NCI-H1092 (cell line): ENCODE results near the gene CABP1.

ENCODE experiments used
- DNase-seq: peaks from one replicate; lab custom pipeline; 2025; lab: John Stamatoyannopoulos, UW

The CABP1 gene

DNA sequence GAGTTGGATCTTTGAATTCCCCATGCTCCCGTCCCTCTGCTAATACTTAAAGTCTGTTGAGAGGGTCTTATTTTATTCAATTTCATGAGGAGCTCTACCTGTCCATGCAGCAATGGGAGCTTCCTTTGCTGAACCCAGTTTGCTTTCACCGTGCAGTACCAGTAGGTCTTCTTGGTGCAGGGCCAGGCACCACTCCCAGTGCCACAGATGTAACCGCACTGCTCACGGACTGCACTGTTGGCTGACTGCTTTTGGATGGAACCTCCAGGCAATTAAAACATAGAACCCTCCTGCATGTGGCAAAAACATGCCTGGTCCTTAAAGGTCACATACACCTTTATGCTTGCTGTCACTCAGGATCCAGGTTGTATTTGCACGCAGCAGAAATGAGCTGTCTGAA is 9.3 kb upstream of the CABP1 start:
- DNase-seq, result no peak

DNA sequence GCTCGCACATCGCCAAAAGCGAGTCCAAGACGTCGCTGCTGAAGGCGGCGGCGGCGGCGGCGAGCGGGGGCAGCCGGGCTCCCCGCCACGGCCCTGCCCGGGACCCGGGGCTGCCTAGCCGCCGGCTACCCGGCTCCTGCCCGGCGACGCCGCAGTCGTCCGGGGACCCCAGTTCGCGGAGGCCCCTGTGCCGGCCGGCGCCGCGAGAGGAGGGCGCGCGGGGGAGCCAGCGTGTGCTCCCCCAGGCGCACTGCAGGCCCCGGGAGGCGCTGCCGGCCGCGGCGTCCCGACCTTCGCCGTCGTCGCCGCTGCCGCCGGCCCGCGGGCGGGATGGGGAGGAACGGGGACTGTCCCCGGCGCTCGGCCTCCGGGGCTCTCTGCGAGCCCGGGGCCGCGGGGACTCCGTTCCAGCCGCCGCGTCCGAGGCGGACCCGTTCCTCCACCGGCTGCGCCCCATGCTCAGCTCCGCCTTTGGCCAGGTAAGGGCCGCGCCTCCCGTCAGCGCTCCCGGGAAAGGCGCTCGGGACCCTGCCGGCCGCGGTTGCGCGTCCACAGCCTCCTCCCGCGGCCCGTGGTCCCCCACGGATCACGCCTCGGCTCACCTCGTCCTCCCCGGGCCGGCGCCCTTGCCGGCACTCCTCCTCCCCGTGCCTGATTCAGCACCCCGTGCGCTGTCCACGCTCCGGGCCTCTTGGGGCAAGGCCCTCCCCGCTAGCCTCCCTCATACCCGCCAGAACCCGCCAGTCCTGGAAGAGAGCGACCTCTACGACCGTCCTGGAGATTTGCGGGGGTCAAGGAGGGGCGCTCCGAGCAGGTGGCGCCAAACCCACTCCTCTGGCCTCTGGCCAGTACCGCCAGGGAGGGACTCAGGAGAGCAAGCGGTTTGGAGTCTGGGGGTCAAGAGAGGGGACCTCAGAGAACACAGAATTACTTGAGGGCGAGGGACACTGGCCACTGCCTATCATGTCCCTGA is 721 bp downstream of the CABP1 start:
- DNase-seq, result no peak

GRCh38 chr12:120642121-120642520 is 1.7 kb downstream of the CABP1 start:
- no peak for DNase-seq

GRCh38 chr12:120642826-120643225 is 2.4 kb downstream of the CABP1 start:
- no peak for DNase-seq

GRCh38 chr12:120643574-120643973 is 3.1 kb downstream of the CABP1 start:
- no peak for DNase-seq

DNA sequence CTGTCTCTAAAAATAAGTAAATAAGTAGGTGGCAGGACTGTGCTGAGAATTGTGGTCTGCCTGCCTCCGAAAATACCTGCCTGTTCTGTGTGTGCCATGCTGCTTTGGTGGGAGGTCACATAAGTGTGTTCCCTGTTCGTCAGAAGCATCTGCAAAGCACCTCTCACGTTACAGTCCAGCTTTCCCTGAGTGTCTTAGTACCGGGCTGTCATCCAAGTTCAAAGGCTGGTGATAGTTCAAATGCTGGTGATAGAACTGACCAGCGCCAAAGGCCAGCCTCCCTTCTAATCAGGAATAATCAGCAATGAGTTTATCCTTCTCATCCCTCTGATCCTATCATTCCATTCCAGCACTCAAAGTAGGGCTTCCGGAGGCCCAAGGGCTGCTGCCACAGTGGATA is 5.6 kb downstream of the CABP1 start:
- no peak for DNase-seq

- no peak for DNase-seq
Observed at GRCh38 chr12:120647375-120647755, 6.9 kb downstream of the CABP1 start.

DNA sequence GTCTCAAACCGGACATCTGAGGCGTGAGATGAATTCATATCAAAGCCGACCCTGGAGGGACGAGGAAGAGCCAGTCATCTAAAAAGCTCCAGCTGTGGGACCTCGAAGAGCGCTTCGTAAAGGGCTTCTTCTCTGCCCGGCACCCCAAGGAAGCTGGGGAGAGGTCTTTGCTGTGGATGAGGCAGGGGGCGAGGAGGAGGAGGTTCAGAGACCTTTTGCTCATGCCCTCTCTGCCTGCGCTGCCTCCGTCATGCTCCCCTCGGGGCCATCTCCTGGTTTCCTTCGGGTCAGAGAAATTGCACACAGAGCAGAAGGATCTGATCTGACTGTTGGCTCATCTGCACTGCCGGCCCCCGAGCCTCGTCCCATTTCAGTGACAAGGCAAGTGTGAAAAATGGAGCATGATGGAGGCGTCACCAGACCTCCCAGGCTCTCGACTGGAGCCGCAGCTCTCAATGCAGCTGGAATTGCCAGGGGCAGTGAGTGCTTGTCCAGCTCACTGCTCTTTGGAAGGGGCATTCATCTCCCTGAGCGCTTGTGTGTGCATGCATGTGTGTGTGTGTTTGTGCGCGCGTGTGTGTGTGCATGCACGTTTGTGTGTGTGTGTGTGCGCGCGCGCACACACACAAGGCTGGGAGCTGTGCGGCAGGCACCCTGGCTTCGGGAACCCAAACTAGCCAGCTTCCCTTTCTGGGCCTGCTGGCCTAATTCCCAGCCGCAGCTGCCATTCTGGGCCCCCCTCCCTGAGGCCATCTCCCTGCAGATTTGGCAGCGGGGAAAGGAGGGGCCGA is 9.2 kb downstream of the CABP1 start:
- no peak for DNase-seq

DNA sequence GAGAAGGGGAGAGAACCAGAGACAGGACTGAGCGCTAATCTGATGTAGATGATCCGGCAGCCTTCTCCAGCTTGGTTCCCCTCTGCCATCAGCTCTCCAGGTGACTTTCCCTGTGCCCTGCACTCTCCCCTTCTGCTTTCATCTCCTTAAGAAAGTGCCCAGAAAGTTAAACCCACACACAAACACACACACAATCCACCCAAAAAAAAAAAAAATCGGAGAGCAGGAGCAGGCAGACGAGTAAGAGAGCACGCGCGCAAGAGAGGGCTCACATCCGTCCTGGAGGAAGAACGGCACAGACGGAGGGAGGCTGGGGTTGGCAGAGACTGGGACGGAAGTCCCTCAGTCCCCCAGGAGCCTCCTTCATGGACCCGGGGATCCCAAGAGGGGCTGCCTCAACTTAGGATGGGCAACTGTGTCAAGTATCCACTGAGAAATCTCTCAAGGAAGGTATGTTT is 9.8 kb downstream of the CABP1 start:
- DNase-seq, result no peak

DNA sequence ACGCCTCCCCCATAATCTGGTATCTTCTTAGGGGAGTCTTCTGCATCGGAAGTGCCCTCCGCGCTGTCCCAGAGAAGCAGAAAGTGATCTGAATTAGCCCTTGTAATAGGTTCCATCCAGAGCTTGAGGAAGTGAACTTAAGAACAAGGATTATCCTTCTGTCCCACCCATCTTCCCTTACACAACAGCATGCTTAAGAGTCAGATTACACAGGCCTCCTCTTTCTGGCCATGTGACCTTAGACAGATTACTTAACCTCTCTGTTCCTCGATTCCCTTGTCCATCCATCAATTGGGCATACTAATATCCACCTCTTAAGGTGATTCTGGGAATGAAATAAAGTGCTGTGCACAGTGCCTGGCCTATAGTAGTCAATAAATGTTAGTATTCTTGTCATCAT is 11.4 kb downstream of the CABP1 start:
- DNase-seq, result no peak

- DNase-seq, result no peak
Observed at GRCh38 chr12:120652656-120653435, 12.4 kb downstream of the CABP1 start.

DNA sequence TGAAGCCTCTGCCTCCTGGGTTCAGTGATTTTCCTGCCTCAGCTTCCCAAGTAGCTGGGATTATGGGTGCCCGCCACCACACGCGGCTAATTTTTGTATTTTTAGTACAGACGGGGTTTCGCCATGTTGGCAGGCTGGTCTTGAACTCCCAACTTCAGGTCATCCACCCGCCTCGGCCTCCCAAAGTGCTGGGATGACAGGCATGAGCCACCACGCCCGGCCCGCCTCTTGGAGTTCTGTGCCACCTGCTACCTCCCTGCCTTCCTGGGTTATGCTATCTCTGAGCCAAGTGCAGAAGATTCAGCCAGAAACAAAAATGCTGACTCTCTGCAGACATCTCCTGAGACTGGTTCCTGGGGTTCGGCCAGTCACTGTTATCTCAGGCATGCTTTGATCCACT is 13.2 kb downstream of the CABP1 start:
- DNase-seq, result no peak

DNA sequence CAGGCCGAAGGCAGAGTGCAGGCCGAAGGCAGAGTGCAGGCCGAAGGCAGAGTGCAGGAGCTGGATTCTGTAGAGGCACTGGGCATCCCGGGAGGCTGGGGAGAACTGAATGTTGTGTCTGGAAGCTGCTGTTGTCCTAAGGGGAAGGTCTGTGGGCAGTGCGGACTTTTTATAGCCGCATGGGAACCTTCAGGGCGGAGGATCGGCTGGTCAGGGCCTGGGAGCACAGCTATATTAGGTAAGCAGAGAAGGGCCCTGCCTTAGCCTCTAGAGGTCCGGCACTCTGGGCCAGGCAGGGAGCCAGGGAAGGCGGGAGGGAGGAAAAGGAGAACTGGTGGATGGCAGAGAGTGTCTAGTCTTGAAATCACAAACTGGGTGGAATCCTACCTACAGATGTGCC is 14.2 kb downstream of the CABP1 start:
- DNase-seq, result no peak

GRCh38 chr12:120656008-120656407 is 15.6 kb downstream of the CABP1 start:
- DNase-seq, result no peak

- no peak for DNase-seq
Observed at GRCh38 chr12:120658286-120659150, 18.1 kb downstream of the CABP1 start.

DNA sequence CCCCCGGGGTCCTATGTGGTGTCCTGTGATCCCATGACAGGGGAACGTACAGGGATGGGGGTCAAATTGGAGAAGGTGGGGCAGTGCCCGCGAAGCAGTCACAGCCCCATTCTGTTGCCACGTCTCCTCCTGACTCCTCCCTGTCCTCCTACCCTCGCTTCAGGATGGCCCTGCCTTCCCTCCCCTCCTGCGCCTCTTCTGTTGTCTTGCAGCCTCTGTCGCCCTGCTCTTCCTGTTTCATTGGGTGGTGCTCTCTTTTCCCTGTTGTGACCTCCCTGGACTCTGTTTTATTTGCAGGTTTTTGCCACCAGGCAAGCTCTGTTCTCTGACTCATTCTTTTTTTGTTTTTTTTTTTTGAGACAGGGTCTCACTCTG is 18.7 kb downstream of the CABP1 start:
- DNase-seq, result no peak

GRCh38 chr12:120661432-120661831 is 21.0 kb downstream of the CABP1 start:
- DNase-seq, result no peak

DNA sequence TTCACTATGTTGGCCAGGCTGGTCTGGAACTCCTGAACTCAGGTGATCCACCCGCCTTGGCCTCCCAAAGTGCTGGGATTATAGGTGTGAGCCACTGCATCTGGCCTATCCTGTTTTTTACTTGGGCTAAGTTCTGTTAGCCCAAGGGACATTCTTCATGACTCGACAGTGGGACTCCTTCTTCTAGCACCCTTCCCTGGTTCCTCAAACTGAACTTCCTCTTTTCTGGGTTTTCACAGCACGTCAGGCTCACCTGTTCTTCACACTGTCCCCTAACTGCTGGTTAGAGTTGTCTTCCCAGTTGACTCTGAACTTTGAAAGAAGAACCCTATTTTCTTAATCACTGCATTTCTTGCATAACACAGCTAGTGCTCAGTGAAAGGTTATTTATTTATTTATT is 22.5 kb downstream of the CABP1 start:
- no peak for DNase-seq

- no peak for DNase-seq
Observed at GRCh38 chr12:120663741-120664140, 23.3 kb downstream of the CABP1 start.

DNA sequence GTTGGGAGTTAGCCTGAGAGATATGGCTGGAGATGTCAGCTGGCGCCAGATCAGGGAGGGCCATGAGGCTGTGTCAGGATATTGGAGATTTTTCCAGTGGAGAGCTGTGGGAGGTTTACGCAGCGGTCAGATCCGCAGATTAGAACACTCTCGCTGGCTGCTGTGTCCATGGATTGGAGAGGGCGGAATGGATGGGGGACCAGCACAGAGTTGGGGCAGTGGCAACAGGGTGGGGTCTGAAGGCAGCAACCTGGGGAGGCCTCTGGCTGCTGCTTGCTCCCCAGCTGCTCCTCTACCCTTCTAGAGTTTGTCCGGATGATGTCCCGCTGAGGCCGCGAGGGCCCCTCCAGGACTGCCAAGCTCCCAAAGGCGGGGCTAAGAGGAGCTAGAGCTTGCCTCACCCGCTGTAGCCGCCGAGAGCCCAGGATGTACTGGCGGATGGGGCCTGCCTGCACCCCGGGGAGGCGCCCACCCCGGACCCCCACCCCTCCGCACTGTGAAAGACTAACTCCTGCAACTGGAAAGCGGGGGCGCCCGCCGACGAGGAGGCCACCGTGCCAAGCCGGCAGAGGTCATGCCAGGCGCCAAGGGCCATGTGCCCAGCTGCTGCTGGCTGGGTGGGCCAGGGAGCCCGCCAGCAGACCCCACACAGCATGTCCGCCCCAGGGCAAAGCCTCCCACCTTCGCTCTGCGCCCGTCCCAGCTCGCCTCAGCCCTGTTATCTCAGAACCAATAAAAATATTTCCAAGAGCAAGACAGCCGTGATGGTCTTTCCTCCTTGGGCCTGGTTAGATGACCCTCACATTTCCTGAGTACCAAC is 26.4 kb downstream of the CABP1 start:
- no peak for DNase-seq
